Endothelial cell of umbilical vein (primary cell): Measurements from ENCODE around the gene SEMA4D. TPM values are rescaled to one million over a fixed set of nuclear protein-coding genes. Genes with fewer than 3 reads are reported as not detected.

ENCODE experiments used
- BruUV-seq: library from RNA; stranded (reverse); fragments of 400-500 nt; replicated peaks from 2 replicates; lab custom pipeline; 2021; lab: Mats Ljungman, UMichigan
- CTCF ChIA-PET: fragments of 300-600, 350-600 bp; sonication (Branson Sonifier 250); formaldehyde crosslinking; loops from one replicate; lab custom pipeline; 2021; ENCODE audit warnings: antibody characterized with exemption, inconsistent platforms; lab: Charles Lee
- POLR2A ChIA-PET: fragments of 300-600, 350-600 bp; sonication (Branson Sonifier 250); formaldehyde crosslinking; loops from one replicate; lab custom pipeline; 2021; ENCODE audit warnings: antibody characterized with exemption, inconsistent platforms; lab: Charles Lee
- DNase-seq: peaks from one replicate; pipeline ENCODE4 v3.0.0-alpha.2; 2011; ENCODE audit warnings: low read depth, low spot score
- FAIRE-seq: peaks from 2 replicates; lab custom pipeline; 2011; peaks lifted over from hg19 to GRCh38; lab: Jason Lieb, UNC
- H2AFZ ChIP-seq: 2 replicates; pipeline ENCODE4 v1.6.0; 2012; ENCODE audit warnings: low read depth, low read length, control low read depth, inconsistent platforms
- H3K27ac ChIP-seq: 2 replicates; pipeline ENCODE4 v1.5.1; 2011; ENCODE audit warnings: low read depth, mild to moderate bottlenecking, control low read depth, low read length, moderate library complexity; ENCODE audit not compliant: insufficient read depth
- H3K27me3 ChIP-seq, 2 experiments: 2 replicates each; pipeline versions ENCODE4 v1.6.0 to v1.6.1; 2011; ENCODE audit warnings: low read length in 2 of 2, mixed read lengths in 1 of 2; ENCODE audit not compliant: control insufficient read depth in 2 of 2, insufficient read depth in 2 of 2
- H3K36me3 ChIP-seq, 2 experiments: 2 replicates in 1 of 2; 3 replicates in 1 of 2; pipeline ENCODE4 v1.5.1; 2011; ENCODE audit warnings: low read length in 2 of 2, mild to moderate bottlenecking in 1 of 2, moderate library complexity in 1 of 2; ENCODE audit not compliant: control insufficient read depth in 2 of 2, insufficient read depth in 2 of 2; ENCODE audit errors: extremely low read depth in 1 of 2
- H3K4me1 ChIP-seq: 3 replicates; pipeline ENCODE4 v1.5.1; 2011; ENCODE audit warnings: mild to moderate bottlenecking, low read length; ENCODE audit not compliant: control insufficient read depth, insufficient read depth; ENCODE audit errors: extremely low read depth
- H3K4me2 ChIP-seq: 2 replicates; pipeline ENCODE4 v1.6.1; 2011; ENCODE audit warnings: low read length, control low read depth, mixed read lengths; ENCODE audit not compliant: insufficient read depth
- H3K4me3 ChIP-seq, 3 experiments: fragments of 200-600 bp in 1 of 3; sonication (generic), shearing (Covaris generic) in 1 of 3; replicated peaks in 1 of 3; 2 replicates each; pipeline ENCODE4 v1.5.1; 2011 to 2016; ENCODE audit warnings: control low read depth in 3 of 3, low read length in 3 of 3, mild to moderate bottlenecking in 2 of 3, inconsistent platforms in 1 of 3, low read depth in 1 of 3, moderate library complexity in 1 of 3; ENCODE audit not compliant: insufficient read depth in 1 of 3
- H3K79me2 ChIP-seq: 2 replicates; pipeline ENCODE4 v1.6.0; 2012; ENCODE audit warnings: low read length, inconsistent platforms; ENCODE audit not compliant: control insufficient read depth, insufficient read depth
- H3K9ac ChIP-seq: replicated peaks from 2 replicates; pipeline ENCODE3; 2011; ENCODE audit warnings: low read length, control low read depth; ENCODE audit not compliant: insufficient read depth; ENCODE audit errors: extremely low read depth
- H3K9me1 ChIP-seq: replicated peaks from 3 replicates; pipeline ENCODE4 v1.6.0; 2011; ENCODE audit warnings: mild to moderate bottlenecking, low read length; ENCODE audit not compliant: control insufficient read depth, insufficient read depth; ENCODE audit errors: extremely low read depth
- H3K9me3 ChIP-seq: replicated peaks from 2 replicates; pipeline ENCODE4 v1.5.1; 2012; ENCODE audit warnings: low read length, inconsistent platforms; ENCODE audit not compliant: control insufficient read depth, insufficient read depth
- H4K20me1 ChIP-seq: replicated peaks from 2 replicates; pipeline ENCODE3; 2011; ENCODE audit warnings: mild to moderate bottlenecking, low read length; ENCODE audit not compliant: control insufficient read depth, insufficient read depth; ENCODE audit errors: extremely low read depth
- CTCF ChIP-seq, 2 donors: IDR thresholded peaks; 1 replicate in 1 of 2; 2 replicates in 1 of 2; pipeline ENCODE4 v1.5.1; 2011; ENCODE audit warnings: low read length in 2 of 2, mild to moderate bottlenecking in 2 of 2, moderate library complexity in 2 of 2, control low read depth in 1 of 2, inconsistent platforms in 1 of 2, low read depth in 1 of 2; ENCODE audit not compliant: insufficient read depth in 1 of 2; ENCODE audit errors: extremely low read depth in 1 of 2
- EZH2 ChIP-seq: IDR thresholded peaks from 2 replicates; pipeline ENCODE4 v1.6.1; 2012; ENCODE audit warnings: borderline replicate concordance, low read depth, mild to moderate bottlenecking, moderate library complexity, low read length, inconsistent platforms; ENCODE audit not compliant: severe bottlenecking
- FOS ChIP-seq: IDR thresholded peaks from 2 replicates; pipeline ENCODE4 v1.6.1; 2011; ENCODE audit warnings: mild to moderate bottlenecking, low read length, moderate library complexity, borderline replicate concordance; ENCODE audit not compliant: insufficient read depth
- GATA2 ChIP-seq: IDR thresholded peaks from 2 replicates; pipeline ENCODE4 v1.7.0; 2011; ENCODE audit warnings: low read depth, mild to moderate bottlenecking, moderate library complexity, mixed read lengths, low read length; ENCODE audit not compliant: insufficient read length, insufficient read depth
- JUN ChIP-seq: IDR thresholded peaks from 2 replicates; pipeline ENCODE4 v1.6.1; 2011; ENCODE audit warnings: borderline replicate concordance, low read depth; ENCODE audit not compliant: insufficient read length, insufficient read depth
- MAX ChIP-seq: IDR thresholded peaks from 2 replicates; pipeline ENCODE4 v1.6.1; 2011; ENCODE audit not compliant: insufficient read depth, insufficient read length
- MYC ChIP-seq: IDR thresholded peaks from one replicate; pipeline ENCODE4 v1.6.1; 2011; ENCODE audit warnings: mild to moderate bottlenecking, low read depth, low read length
- POLR2A ChIP-seq: IDR thresholded peaks from 2 replicates; pipeline ENCODE4 v1.6.1; 2012; ENCODE audit warnings: low read depth, mild to moderate bottlenecking, control low read depth, low read length
- POLR2AphosphoS5 ChIP-seq: IDR thresholded peaks from 2 replicates; pipeline ENCODE4 v1.6.1; 2012; ENCODE audit warnings: low read depth, mild to moderate bottlenecking, control low read depth, low read length, moderate library complexity; ENCODE audit not compliant: insufficient read depth
- dilution Hi-C: fragments of 300-500 bp; cut with MboI; formaldehyde crosslinking; loops from one replicate; pipeline ENCODE4 v1.15.0; 2019; ENCODE audit warnings: low sequenced_read_pairs; ENCODE audit not compliant: extremely low pct_ligation_motif_present
- intact Hi-C: fragments of 100-400 bp; cut with micrococcal nuclease; formaldehyde crosslinking; loops from one replicate; pipeline ENCODE4 v1.10.0; 2022
- polyA plus RNA-seq, 4 experiments: library from polyadenylated mRNA; depleted of rRNA in 3 of 4; stranded (reverse) in 3 of 4; unstranded in 1 of 4; fragments of >200 nt; gene quantifications; 2 replicates each; pipeline versions ENCODE4 v1.2.1 to v1.2.3, GENCODE V29; 2011 to 2012; ENCODE audit warnings: missing spikeins in 1 of 4
- total RNA-seq: library from RNA; stranded (reverse); gene quantifications from 2 replicates; pipeline ENCODE4 v1.2.3, GENCODE V29; 2021

The SEMA4D gene
- total and polyA plus RNA-seq, 2 donors (not counting 3 experiments of a cell fraction or from before 2014, with no cell fraction given): 3.9 to 15.7 TPM

- dilution Hi-C loops: no loop called here
- H3K4me3 ChIP-seq: no peak overlapping the region
- H2AFZ ChIP-seq: no peak overlapping the region
- intact Hi-C loops: no loop called here
- BruUV-seq: no TSS peak
- no peak overlapping the region for H3K9ac ChIP-seq
- FAIRE-seq (no peak), DNase-seq (no peak)
- H3K36me3 ChIP-seq: no peaks in the 10 kb centered on the region
- no peak overlapping the region for H3K27ac ChIP-seq
- H3K79me2 ChIP-seq: no peaks in the 10 kb centered on the region
- TF ChIP-seq GATA2: no peak
- no peak for TF ChIP-seq MYC
- TF ChIP-seq POLR2A: no peak
- TF ChIP-seq EZH2: no peak
- no peak for TF ChIP-seq CTCF (IDR thresholded peaks at IDR 0.05; ENCODE audit: extremely low read depth in 1 of 2, insufficient read depth in 1 of 2, low read depth in 1 of 2, low read length in 2 of 2)
- CTCF ChIA-PET: no interaction called here
- POLR2A ChIA-PET: no interaction called here
- no peaks in the 10 kb centered on the region for H4K20me1 ChIP-seq
- H3K27me3 ChIP-seq: no peaks in the 10 kb centered on the region
- H3K9me3 ChIP-seq: no peaks in the 10 kb centered on the region
- H3K4me1 ChIP-seq: no peaks in the 10 kb centered on the region
- H3K4me2 ChIP-seq: no peak overlapping the region
- H3K9me1 ChIP-seq: no peaks in the 10 kb centered on the region
These were observed 59.7 kb downstream of the SEMA4D start for GRCh38 chr9:89438194-89438593.

- H3K4me3 ChIP-seq: no peak overlapping the region
- H3K9me1 ChIP-seq: no peaks in the 10 kb centered on the region
- TF ChIP-seq CTCF (IDR thresholded peaks at IDR 0.05; ENCODE audit: extremely low read depth in 1 of 2, insufficient read depth in 1 of 2, low read depth in 1 of 2, low read length in 2 of 2): no peak
- no peak for TF ChIP-seq JUN
- TF ChIP-seq FOS: no peak
- no peak for TF ChIP-seq POLR2A
- TF ChIP-seq EZH2: no peak
- no peak for TF ChIP-seq GATA2
- no peak for TF ChIP-seq MYC
- TF ChIP-seq MAX: no peak
- no peak for TF ChIP-seq POLR2AphosphoS5
- H3K4me1 ChIP-seq: no peaks in the 10 kb centered on the region
- H3K9me3 ChIP-seq: no peaks in the 10 kb centered on the region
- no TSS peak for BruUV-seq
- no peaks in the 10 kb centered on the region for H3K79me2 ChIP-seq
- H4K20me1 ChIP-seq: no peaks in the 10 kb centered on the region
- H3K36me3 ChIP-seq: no peaks in the 10 kb centered on the region
- ChIA-PET CTCF (no interaction called here), POLR2A (no interaction called here)
- no peak overlapping the region for H3K9ac ChIP-seq
- H3K27me3 ChIP-seq: no peaks in the 10 kb centered on the region
- no peak overlapping the region for H3K27ac ChIP-seq
- no peak for FAIRE-seq
- no peak overlapping the region for H3K4me2 ChIP-seq
- intact Hi-C loops (no loop called here), dilution Hi-C loops (no loop called here)
- no peak overlapping the region for H2AFZ ChIP-seq
- no peak for DNase-seq
These were observed 60.1 kb downstream of the SEMA4D start for GRCh38 chr9:89437772-89438171.
